Glutamatergic neuron (in vitro differentiated cells): Measurements from ENCODE around the gene PIK3IP1. TPM values are rescaled to one million over a fixed set of nuclear protein-coding genes. Genes with fewer than 3 reads are reported as not detected.

Experiments
- DNase-seq: peaks from one replicate; pipeline ENCODE4 v3.0.0; 2022
- H3K27ac Mint-ChIP-seq: one replicate; pipeline ENCODE4 v1.8.0; 2020; ENCODE audit warnings: mild to moderate bottlenecking, mixed read lengths, inconsistent platforms; ENCODE audit not compliant: unreplicated experiment
- H3K27me3 Mint-ChIP-seq: one replicate; pipeline ENCODE4 v1.8.0; 2020; ENCODE audit warnings: mild to moderate bottlenecking, moderate library complexity, mixed read lengths, inconsistent platforms; ENCODE audit not compliant: unreplicated experiment
- H3K36me3 Mint-ChIP-seq: one replicate; pipeline ENCODE4 v1.8.0; 2020; ENCODE audit warnings: mild to moderate bottlenecking, mixed read lengths, inconsistent platforms; ENCODE audit not compliant: unreplicated experiment
- H3K4me1 Mint-ChIP-seq: one replicate; pipeline ENCODE4 v1.8.0; 2020; ENCODE audit warnings: mild to moderate bottlenecking, low read depth, mixed read lengths, inconsistent platforms; ENCODE audit not compliant: unreplicated experiment
- H3K4me3 Mint-ChIP-seq: one replicate; pipeline ENCODE4 v1.8.0; 2020; ENCODE audit warnings: mild to moderate bottlenecking, mixed read lengths, inconsistent platforms; ENCODE audit not compliant: unreplicated experiment
- H3K9me3 Mint-ChIP-seq: one replicate; pipeline ENCODE4 v1.8.0; 2020; ENCODE audit warnings: mild to moderate bottlenecking, moderate library complexity, mixed read lengths, inconsistent platforms; ENCODE audit not compliant: unreplicated experiment
- total RNA-seq: library from RNA; stranded (reverse); fragmentation: NEBNext Ultra II Directional; extraction: Animal tissue kit (Norgen Biotek cat#: 25700); gene quantifications from one replicate; pipeline ENCODE4 v1.2.1, GENCODE V29; 2021; ENCODE audit not compliant: unreplicated experiment
- TF ChIP-seq, protein P1 (sequence below): fragments of 200-600 bp; sonication (generic); IDR thresholded peaks from one replicate; pipeline ENCODE4 v1.5.0; 2021; ENCODE audit not compliant: partially characterized antibody, unreplicated experiment

Gene PIK3IP1
- total RNA-seq, 1 donor from 2014 or later, result 38.8 TPM

- Mint-ChIP-seq H3K27ac (no peak overlapping the region), H3K27me3 (peaks cover 3% of the 10 kb centered on the region), H3K36me3 (no peaks in the 10 kb centered on the region), H3K9me3 (peaks cover 2% of the 10 kb centered on the region), H3K4me1 (peaks cover 7% of the 10 kb centered on the region), H3K4me3 (no peak overlapping the region)
- DNase-seq, result no peak
- TF ChIP-seq, protein P1, sequence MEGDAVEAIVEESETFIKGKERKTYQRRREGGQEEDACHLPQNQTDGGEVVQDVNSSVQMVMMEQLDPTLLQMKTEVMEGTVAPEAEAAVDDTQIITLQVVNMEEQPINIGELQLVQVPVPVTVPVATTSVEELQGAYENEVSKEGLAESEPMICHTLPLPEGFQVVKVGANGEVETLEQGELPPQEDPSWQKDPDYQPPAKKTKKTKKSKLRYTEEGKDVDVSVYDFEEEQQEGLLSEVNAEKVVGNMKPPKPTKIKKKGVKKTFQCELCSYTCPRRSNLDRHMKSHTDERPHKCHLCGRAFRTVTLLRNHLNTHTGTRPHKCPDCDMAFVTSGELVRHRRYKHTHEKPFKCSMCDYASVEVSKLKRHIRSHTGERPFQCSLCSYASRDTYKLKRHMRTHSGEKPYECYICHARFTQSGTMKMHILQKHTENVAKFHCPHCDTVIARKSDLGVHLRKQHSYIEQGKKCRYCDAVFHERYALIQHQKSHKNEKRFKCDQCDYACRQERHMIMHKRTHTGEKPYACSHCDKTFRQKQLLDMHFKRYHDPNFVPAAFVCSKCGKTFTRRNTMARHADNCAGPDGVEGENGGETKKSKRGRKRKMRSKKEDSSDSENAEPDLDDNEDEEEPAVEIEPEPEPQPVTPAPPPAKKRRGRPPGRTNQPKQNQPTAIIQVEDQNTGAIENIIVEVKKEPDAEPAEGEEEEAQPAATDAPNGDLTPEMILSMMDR, result no peak
Measured at GRCh38 chr22:31279327-31279669, 13.0 kb downstream of the PIK3IP1 start.

DNA sequence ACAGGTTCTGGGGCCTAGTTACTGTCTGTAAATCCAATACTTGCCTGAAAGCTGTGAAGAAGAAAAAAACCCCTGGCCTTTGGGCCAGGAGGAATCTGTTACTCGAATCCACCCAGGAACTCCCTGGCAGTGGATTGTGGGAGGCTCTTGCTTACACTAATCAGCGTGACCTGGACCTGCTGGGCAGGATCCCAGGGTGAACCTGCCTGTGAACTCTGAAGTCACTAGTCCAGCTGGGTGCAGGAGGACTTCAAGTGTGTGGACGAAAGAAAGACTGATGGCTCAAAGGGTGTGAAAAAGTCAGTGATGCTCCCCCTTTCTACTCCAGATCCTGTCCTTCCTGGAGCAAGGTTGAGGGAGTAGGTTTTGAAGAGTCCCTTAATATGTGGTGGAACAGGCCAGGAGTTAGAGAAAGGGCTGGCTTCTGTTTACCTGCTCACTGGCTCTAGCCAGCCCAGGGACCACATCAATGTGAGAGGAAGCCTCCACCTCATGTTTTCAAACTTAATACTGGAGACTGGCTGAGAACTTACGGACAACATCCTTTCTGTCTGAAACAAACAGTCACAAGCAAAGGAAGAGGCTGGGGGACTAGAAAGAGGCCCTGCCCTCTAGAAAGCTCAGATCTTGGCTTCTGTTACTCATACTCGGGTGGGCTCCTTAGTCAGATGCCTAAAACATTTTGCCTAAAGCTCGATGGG, 13.5 kb downstream of the PIK3IP1 start:
- TF ChIP-seq, protein P1, result no peak
- Mint-ChIP-seq H3K27me3 (peaks cover 3% of the 10 kb centered on the region), H3K9me3 (peaks cover 2% of the 10 kb centered on the region), H3K36me3 (no peaks in the 10 kb centered on the region), H3K4me3 (no peak overlapping the region), H3K27ac (no peak overlapping the region), H3K4me1 (peaks cover 7% of the 10 kb centered on the region)
- DNase-seq, result no peak

GRCh38 chr22:31278151-31278621, 14.1 kb downstream of the PIK3IP1 start:
- H3K4me3 Mint-ChIP-seq, result no peak overlapping the region
- peaks cover 3% of the 10 kb centered on the region for H3K4me1 Mint-ChIP-seq
- no peak overlapping the region for H3K27ac Mint-ChIP-seq
- TF ChIP-seq, protein P1, result no peak
- DNase-seq, result no peak
- no peaks in the 10 kb centered on the region for H3K36me3 Mint-ChIP-seq
- peaks cover 3% of the 10 kb centered on the region for H3K27me3 Mint-ChIP-seq
- peaks cover 2% of the 10 kb centered on the region for H3K9me3 Mint-ChIP-seq

DNA sequence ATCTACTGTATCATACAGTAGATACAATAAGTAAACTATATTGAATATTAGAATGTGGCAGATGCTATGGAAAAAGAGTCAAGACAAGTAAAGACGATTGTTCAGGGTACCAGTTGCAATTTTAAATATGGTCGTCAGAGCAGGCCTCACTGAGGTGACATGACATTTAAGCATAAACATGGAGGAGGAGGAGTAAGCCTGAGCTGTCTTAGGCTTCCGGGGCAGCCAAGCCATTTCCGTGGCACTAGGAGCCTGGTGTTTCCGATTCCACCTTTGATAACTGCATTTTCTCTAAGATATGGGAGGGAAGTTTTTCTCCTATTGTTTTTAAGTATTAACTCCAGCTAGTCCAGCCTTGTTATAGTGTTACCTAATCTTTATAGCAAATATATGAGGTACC, 14.5 kb downstream of the PIK3IP1 start:
- H3K9me3 Mint-ChIP-seq, result peaks cover 2% of the 10 kb centered on the region
- no peak overlapping the region for H3K27ac Mint-ChIP-seq
- no peak for DNase-seq
- no peaks in the 10 kb centered on the region for H3K36me3 Mint-ChIP-seq
- TF ChIP-seq, protein P1, result no peak
- no peaks in the 10 kb centered on the region for H3K4me1 Mint-ChIP-seq
- peaks cover 3% of the 10 kb centered on the region for H3K27me3 Mint-ChIP-seq
- no peak overlapping the region for H3K4me3 Mint-ChIP-seq

DNA sequence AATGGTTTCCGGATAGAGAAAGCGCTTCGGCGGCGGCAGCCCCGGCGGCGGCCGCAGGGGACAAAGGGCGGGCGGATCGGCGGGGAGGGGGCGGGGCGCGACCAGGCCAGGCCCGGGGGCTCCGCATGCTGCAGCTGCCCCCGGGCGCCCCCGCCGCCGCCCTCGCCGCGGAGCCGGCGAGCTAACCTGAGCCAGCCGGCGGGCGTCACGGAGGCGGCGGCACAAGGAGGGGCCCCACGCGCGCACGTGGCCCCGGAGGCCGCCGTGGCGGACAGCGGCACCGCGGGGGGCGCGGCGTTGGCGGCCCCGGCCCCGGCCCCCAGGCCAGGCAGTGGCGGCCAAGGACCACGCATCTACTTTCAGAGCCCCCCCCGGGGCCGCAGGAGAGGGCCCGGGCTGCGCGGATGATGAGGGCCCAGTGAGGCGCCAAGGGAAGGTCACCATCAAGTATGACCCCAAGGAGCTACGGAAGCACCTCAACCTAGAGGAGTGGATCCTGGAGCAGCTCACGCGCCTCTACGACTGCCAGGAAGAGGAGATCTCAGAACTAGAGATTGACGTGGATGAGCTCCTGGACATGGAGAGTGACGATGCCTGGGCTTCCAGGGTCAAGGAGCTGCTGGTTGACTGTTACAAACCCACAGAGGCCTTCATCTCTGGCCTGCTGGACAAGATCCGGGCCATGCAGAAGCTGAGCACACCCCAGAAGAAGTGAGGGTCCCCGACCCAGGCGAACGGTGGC, 15.7 kb downstream of the PIK3IP1 start:
- TF ChIP-seq, protein P1, result no peak
- peaks cover 2% of the 10 kb centered on the region for H3K9me3 Mint-ChIP-seq
- H3K27ac Mint-ChIP-seq, result no peak overlapping the region
- peaks cover 3% of the 10 kb centered on the region for H3K27me3 Mint-ChIP-seq
- H3K4me3 Mint-ChIP-seq, result no peak overlapping the region
- DNase-seq, result no peak
- peaks cover 3% of the 10 kb centered on the region for H3K4me1 Mint-ChIP-seq
- H3K36me3 Mint-ChIP-seq, result no peaks in the 10 kb centered on the region
